Left lobe of liver (tissue), 2 donors: Measurements from ENCODE around the gene C17orf58. TPM values are rescaled to one million over a fixed set of nuclear protein-coding genes. Genes with fewer than 3 reads are reported as not detected.
"Not testable (repeated sequence)": the region's sequence is repeated elsewhere in the genome, so short reads cannot be mapped to it uniquely, and the experiment has no call there.

ENCODE experiments used
- ATAC-seq: fragments of 200-7000 bp; cut with Tn5 transposase; one replicate; pipeline ENCODE4 v1.9.1; 2020; ENCODE audit warnings: mild to moderate bottlenecking, moderate library complexity
- DNase-seq: peaks from one replicate; pipeline ENCODE4 v3.0.0-alpha.2; 2020; ENCODE audit warnings: low spot score
- total RNA-seq: library from RNA; stranded (reverse); gene quantifications from one replicate; pipeline ENCODE4 v1.2.1, GENCODE V29; 2021
- donor health status: DM: no; HTN: no; CAD: no; lungs with moderate emphysema.
- donor health status: DM: no; HTN: yes; CAD: no.

The C17orf58 gene
- total RNA-seq, result 6.9 TPM

GRCh38 chr17:67996301-67997171 lies at the start of gene C17orf58:
C17orf58 (minus strand) TSS chr17:67996469; CDS start chr17:67996198, 271 bp downstream.
- not testable (repeated sequence) for ATAC-seq
- DNase-seq, result peak; percentile 44

- no peak for ATAC-seq
These were observed 40.3 kb upstream of the C17orf58 start for GRCh38 chr17:68036304-68037147.

GRCh38 chr17:68035523-68036303 lies 39.4 kb upstream of the C17orf58 start, which contains the start of gene KPNA2:
KPNA2 (plus strand) TSS chr17:68035735; CDS start chr17:68037133, 1,398 bp downstream.
- ATAC-seq, result peak; percentile 94
- peak; percentile 95 for DNase-seq

More at GRCh38 chr17:68036304-68037147, 40.3 kb upstream of the C17orf58 start:
- DNase-seq, result no peak

- peak; percentile 87 for ATAC-seq
- peak; percentile 91 for DNase-seq
These were observed 38.9 kb upstream of the C17orf58 start for GRCh38 chr17:68035131-68035522.

GRCh38 chr17:68034452-68034776 lies 38.1 kb upstream of the C17orf58 start:
- ATAC-seq, result no peak

GRCh38 chr17:68033636-68034451 lies 37.6 kb upstream of the C17orf58 start:
- ATAC-seq (no peak), DNase-seq (peak; percentile 15)

More at GRCh38 chr17:68034452-68034776, 38.1 kb upstream of the C17orf58 start:
- DNase-seq, result no peak

GRCh38 chr17:68029512-68030215 lies 33.4 kb upstream of the C17orf58 start:
- DNase-seq, result peak; percentile 79
- peak; percentile 90 for ATAC-seq

GRCh38 chr17:68022547-68022946 lies 26.3 kb upstream of the C17orf58 start:
- not testable (repeated sequence) for DNase-seq, ATAC-seq

GRCh38 chr17:68021963-68022362 lies 25.7 kb upstream of the C17orf58 start:
- DNase-seq (no peak), ATAC-seq (no peak)

GRCh38 chr17:68020791-68021190 lies 24.5 kb upstream of the C17orf58 start:
- DNase-seq, ATAC-seq: not testable (repeated sequence)

GRCh38 chr17:68020409-68020756 lies 24.1 kb upstream of the C17orf58 start:
- peak; percentile 57 for DNase-seq
- ATAC-seq, result peak; percentile 65

- ATAC-seq (peak; percentile 92), DNase-seq (peak; percentile 99)
These were observed 23.6 kb upstream of the C17orf58 start for GRCh38 chr17:68019675-68020408.

GRCh38 chr17:68019336-68019674 lies 23.0 kb upstream of the C17orf58 start:
- no peak for ATAC-seq

GRCh38 chr17:68018493-68018892 lies 22.2 kb upstream of the C17orf58 start:
- DNase-seq, ATAC-seq: not testable (repeated sequence)

More at GRCh38 chr17:68019336-68019674, 23.0 kb upstream of the C17orf58 start:
- DNase-seq, result no peak

- ATAC-seq, result no peak
These were observed 20.6 kb upstream of the C17orf58 start for GRCh38 chr17:68016838-68017237.

GRCh38 chr17:68015081-68015723 lies 18.9 kb upstream of the C17orf58 start:
- ATAC-seq (no peak), DNase-seq (no peak)

More at GRCh38 chr17:68016838-68017237, 20.6 kb upstream of the C17orf58 start:
- DNase-seq, result no peak

GRCh38 chr17:68013385-68013784 lies 17.1 kb upstream of the C17orf58 start:
- no peak for ATAC-seq

GRCh38 chr17:68011199-68011665 lies 15.0 kb upstream of the C17orf58 start:
- ATAC-seq, result peak; percentile 95

More at GRCh38 chr17:68013385-68013784, 17.1 kb upstream of the C17orf58 start:
- DNase-seq, result no peak

More at GRCh38 chr17:68011199-68011665, 15.0 kb upstream of the C17orf58 start:
- DNase-seq, result peak; percentile 62
